HG03378 (cell line): ENCODE results near the gene ZMAT5.

Experiments
- ATAC-seq: cut with Tn5 transposase; IDR thresholded peaks from one replicate; pipeline ENCODE4 v1.9.1; 2021; ENCODE audit warnings: mild to moderate bottlenecking, moderate library complexity; ENCODE audit not compliant: unreplicated experiment

The ZMAT5 gene

GRCh38 chr22:29691636-29692326, 75.0 kb downstream of the ZMAT5 start:
- no peak for ATAC-seq

GRCh38 chr22:29690476-29690875, 76.3 kb downstream of the ZMAT5 start:
- ATAC-seq, result no peak

- no peak for ATAC-seq
Observed at GRCh38 chr22:29689880-29690213, 77.0 kb downstream of the ZMAT5 start.

- no peak for ATAC-seq
Observed at GRCh38 chr22:29689206-29689879, 77.5 kb downstream of the ZMAT5 start.

DNA sequence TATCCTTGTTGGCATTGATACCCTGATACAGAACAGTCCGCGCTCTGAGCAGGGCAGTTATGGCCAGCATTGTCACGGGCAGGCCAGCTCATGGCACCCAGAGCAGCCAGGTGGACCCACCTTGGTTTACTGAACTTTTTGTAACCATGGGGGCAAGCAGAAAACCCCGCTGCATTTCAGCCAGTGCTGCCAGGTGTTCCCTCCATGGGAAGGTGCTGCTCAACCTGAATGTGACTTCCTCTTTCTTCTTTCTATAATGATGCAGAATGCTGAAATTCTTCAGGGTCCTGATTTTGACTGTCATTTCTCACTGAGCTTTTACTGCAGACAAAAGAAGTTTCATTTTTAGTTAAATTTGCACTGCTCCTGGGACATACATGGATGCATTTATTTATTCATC, 82.6 kb downstream of the ZMAT5 start:
- no peak for ATAC-seq

GRCh38 chr22:29683536-29683935, 83.3 kb downstream of the ZMAT5 start:
- no peak for ATAC-seq
